Retinal pigment epithelial cell (primary cell): ENCODE results near the gene PPP4R2.

Source experiments
- DNase-seq: peaks from one replicate; pipeline ENCODE4 v3.0.0-alpha.2; 2010; ENCODE audit warnings: low read depth
- H3K4me3 ChIP-seq: 2 replicates; pipeline ENCODE4 v1.5.1; 2011; ENCODE audit warnings: mild to moderate bottlenecking, low read length, control low read depth, moderate library complexity
- TF ChIP-seq, protein P1 (sequence below): conservative IDR thresholded peaks from 2 replicates; pipeline ENCODE4 v1.5.1; 2011; ENCODE audit warnings: low read depth, low read length, control low read depth, inconsistent platforms

Gene PPP4R2, protein sequence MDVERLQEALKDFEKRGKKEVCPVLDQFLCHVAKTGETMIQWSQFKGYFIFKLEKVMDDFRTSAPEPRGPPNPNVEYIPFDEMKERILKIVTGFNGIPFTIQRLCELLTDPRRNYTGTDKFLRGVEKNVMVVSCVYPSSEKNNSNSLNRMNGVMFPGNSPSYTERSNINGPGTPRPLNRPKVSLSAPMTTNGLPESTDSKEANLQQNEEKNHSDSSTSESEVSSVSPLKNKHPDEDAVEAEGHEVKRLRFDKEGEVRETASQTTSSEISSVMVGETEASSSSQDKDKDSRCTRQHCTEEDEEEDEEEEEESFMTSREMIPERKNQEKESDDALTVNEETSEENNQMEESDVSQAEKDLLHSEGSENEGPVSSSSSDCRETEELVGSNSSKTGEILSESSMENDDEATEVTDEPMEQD

DNA sequence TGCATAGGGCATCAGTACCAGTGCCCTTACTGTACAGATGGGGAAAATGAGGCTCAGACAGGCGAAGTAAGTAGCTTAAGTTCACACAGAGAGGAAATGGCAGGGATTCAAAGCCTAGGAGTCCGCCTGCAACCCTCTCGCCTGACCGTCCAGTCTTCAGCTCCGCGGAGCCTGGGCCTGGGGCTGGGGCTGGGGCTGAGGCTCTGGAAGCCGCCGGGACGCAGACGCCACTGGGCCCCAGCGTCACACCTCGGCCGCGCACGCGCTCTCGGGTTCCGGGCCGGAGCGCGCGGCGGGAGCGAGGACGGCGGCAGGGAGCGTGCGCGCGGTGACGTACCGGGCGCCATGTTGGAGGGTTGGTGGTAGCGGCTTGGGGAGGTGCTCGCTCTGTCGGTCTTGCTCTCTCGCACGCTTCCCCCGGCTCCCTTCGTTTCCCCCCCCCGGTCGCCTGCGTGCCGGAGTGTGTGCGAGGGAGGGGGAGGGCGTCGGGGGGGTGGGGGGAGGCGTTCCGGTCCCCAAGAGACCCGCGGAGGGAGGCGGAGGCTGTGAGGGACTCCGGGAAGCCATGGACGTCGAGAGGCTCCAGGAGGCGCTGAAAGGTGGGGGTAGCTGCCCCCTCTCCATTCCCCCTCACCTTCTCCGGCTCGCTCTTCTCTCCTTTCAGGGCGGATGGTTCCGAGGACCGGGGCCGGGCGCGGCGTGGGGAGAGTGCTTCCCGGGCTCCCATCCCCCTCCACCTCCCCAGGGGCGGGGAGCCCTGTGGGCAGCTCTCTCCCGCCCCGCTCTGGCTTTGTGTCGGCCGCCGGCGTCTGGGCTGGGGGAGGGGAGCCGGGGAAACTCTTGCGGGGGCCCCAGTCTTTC lies at the start of gene PPP4R2:
Gene PPP4R2, plus strand, starts transcription at position 339 of the 861 bp plus-strand sequence. Its CDS starts 227 bp downstream, at position 566.
- DNase-seq = no peak
- TF ChIP-seq, protein P1, sequence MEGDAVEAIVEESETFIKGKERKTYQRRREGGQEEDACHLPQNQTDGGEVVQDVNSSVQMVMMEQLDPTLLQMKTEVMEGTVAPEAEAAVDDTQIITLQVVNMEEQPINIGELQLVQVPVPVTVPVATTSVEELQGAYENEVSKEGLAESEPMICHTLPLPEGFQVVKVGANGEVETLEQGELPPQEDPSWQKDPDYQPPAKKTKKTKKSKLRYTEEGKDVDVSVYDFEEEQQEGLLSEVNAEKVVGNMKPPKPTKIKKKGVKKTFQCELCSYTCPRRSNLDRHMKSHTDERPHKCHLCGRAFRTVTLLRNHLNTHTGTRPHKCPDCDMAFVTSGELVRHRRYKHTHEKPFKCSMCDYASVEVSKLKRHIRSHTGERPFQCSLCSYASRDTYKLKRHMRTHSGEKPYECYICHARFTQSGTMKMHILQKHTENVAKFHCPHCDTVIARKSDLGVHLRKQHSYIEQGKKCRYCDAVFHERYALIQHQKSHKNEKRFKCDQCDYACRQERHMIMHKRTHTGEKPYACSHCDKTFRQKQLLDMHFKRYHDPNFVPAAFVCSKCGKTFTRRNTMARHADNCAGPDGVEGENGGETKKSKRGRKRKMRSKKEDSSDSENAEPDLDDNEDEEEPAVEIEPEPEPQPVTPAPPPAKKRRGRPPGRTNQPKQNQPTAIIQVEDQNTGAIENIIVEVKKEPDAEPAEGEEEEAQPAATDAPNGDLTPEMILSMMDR = peak; percentile 17
- peak within 1 kb of the TSS; percentile 99 for H3K4me3 ChIP-seq

DNA sequence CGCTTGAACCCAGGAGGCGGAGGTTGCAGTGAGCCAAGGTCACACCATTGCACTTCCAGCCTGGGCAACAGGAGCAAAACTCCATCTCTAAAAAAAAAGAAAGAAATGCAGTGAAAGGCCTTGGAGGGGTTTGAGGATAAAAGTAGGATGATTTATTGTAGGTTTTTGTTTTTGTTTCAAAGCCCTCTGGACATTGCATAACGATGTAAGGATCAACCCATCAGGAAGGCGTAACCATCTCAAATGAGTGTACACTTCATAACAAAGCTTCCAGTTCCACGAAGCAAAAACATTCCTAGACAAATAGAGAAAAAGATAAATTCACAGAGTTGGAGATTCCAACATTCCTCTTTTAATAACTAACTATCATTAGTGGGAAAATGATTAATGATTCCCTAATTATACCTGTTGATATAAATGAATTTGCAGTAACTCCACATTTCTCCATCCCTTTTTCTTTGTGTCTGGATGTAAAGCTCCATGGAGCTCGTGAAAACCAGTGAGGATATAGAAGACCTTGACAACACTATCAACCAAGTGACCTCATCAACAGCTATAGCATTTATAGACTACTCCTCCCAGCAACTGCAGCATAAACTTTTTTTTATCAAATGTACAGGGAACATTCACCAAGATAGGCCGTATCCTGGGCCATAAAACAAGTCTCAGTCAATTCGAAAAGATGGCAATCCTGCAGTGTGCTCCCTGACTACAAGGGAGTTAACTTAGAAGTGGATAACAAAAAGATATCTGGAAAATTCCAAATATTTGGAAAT lies 48.7 kb upstream of the PPP4R2 start:
- TF ChIP-seq, protein P1 = no peak
- no peak for DNase-seq
- H3K4me3 ChIP-seq = no peak overlapping the region

DNA sequence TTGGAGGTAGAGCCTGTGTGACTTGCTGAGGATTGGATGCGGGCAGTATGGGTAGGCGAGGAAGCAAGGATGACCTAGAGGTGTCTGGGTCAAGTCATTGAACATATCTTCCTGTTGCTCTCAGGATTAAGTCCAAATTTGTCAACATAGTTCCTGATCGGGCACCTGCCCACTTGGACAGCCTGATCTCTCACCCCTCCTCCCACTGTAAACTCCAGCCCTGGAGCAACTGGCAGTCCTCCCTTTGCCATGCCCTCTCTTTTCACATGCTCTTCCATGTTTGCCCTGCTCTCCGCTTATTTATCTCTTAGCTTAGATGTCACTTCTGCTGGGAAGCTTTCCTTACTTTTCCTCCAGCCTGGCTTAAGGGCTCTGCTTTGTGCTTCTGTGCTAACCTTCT lies 47.6 kb upstream of the PPP4R2 start:
- TF ChIP-seq, protein P1 = no peak
- no peak overlapping the region for H3K4me3 ChIP-seq
- DNase-seq = no peak

DNA sequence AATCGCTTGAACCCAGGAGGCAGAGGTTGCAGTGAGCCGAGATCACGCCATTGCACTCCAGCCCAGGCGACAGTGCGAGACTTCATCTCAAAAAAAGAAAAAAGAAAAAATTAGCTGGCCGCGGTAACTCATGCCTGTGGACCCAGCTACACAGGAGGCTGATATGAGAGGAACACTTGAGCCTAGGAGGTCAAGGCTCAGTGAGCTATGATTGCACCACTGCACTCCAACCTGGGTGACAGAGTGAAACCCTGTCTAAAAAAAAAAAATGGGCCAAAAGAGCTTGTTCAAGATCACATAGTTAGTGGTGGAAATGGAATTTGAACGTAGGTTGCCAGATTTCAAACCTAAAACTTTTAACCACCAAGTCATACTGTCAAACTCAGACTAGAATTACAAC lies 46.2 kb upstream of the PPP4R2 start:
- TF ChIP-seq, protein P1 = no peak
- DNase-seq = no peak
- H3K4me3 ChIP-seq = no peak overlapping the region

- no peak overlapping the region for H3K4me3 ChIP-seq
- TF ChIP-seq, protein P1 = no peak
- no peak for DNase-seq
Observed at GRCh38 chr3:72950801-72951200, 45.8 kb upstream of the PPP4R2 start.

DNA sequence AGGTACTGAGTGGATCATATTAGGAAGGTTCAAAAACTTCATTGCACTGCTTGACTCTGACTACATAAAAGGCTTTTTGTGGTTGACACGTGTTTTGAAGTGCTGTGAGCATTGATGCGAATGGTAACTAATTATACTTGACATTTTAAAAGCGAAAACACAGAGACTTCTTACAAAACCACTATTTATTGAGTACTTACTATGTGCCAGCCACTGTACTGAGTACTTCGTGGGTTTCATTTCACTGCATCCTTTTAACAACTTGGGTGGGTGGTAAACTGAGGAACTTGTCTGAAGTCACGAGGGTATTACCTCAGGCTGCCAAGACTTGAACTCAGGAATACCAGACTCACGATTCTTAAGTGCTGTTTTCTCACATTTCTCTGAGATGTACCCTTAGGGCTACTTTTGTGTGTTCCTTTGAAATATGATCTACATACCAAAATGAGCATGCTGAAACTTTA lies 45.3 kb upstream of the PPP4R2 start:
- no peak overlapping the region for H3K4me3 ChIP-seq
- TF ChIP-seq, protein P1 = no peak
- DNase-seq = no peak
